HuH-7.5 (cell line): ENCODE measurements around the gene CCDC107.

Source experiments
- DNase-seq: peaks from one replicate; pipeline ENCODE4 v3.0.0; 2011; ENCODE audit warnings: low spot score

Gene CCDC107

DNA sequence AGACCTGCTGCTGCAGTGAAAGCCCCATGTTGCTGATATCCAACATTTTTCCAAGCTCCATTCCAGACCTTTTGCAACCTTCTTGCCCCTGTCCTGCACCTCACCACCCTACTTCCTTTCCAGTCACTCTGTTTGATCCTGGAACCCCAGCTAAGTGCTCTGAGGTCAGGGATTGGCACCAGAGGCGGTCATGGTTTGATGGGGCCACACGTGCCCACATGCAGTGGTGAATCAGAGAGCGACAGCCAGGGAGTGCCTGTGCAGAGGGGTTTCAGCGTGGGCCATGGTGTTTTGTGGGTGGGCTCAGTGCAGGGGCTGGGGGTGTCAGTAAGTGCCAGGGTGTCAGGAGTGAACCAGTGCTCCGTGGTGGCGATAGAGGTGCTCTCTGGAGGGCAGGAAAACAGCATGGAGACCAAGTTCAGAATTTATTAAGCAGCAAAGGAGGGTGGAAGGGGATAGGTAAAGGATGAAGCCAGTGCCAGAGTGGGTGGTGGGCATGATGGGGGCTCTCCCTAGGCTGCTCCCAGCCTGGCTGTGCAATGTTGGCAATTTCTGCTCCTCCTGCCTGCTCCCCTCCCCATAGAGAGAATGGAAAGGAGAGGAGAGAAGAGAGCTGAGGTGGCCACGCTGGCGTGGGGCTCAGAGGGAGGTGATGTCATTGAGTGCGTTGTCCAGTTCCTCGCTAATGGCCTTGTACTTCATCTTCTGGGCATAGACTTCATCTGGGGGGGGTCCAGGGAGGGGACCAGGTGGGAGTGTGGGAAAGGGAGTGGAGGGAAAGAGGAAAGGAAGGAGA, 24.6 kb downstream of the CCDC107 start:
- DNase-seq: no peak

DNA sequence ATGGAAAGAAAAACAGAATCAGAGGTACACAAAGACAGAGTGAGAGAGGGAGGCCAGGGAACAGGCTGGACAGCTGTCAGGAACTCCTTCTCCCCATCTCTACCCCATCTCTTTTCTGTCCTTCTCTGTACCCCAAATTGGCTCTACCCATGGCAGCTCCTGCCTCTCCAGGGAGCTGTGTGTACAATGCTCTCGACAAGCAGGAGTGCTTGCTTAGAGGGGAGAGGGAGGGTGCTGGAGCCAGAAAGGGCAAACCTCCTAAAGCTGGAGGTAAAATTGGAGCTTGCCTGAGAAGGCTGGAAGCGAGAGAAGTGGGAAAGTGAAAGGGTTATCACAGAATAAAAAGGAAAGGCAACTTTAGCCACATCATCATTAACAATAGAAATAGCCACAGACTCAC, 25.2 kb downstream of the CCDC107 start:
- no peak for DNase-seq

GRCh38 chr9:35684921-35685320, 26.8 kb downstream of the CCDC107 start:
- no peak for DNase-seq

DNA sequence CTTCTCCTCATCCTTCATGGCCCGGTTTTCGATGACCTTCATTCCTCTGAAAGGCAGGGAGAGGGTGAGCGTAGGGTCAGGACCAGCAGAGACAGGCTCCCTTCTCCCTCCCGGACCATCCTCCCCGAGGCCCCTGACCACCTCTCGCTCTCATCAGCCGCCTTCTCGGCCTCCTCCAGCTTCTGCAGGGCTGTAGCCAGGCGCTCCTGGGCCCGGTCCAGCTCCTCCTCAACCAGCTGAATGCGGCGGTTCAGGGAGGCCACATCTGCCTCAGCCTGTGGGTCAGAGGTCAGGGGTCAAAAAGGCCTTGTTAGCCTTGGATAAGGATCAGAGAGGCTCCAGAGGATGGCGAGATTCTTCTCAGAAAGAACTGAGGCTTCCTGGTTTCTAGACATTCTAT, 27.4 kb downstream of the CCDC107 start:
- no peak for DNase-seq

DNA sequence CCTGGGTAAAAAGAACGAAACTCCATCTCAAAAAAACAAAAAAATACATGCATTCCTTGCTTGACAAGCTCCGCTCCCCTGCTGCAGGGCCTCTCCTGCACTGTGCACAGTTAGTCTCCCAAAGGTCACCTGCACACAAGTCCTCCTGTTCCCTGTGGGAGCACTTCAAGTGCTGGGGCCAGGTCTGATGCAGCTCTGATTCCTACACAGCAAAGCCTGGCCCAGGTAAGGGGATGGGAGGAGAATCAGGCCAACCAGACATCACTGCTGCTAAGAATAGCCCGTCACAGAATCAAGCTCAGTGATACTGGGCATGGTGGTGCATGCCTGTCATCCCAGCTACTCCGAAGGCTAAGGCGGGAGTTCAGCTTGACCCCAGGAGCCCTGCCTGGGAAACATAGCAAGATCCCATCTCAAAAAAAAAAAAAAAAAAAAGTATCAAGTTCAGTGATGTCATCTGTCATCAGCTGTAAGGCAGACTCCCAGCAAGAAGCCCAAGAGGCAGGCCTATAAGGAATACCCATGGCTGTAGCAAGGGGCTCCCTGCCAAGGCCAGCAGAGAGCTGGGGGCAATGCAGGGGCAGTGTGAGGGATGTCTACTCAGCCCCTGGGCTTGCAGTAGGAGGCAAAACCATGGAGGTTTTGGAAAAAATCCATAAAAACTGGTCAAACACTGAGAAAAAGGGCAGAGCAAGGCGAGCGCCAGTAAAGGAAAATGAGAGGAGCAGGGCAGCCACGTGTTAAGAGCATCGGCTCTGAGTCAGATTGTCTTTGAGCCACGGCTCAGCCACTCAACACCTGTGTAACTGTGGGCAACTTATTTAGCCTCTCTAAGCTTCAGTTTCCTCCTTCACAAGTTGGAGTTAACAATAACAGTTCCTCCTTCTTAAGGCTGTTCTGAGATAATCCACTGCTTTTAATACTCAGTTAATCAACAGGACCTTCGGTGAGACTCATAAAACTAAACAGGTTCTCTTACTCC, 28.4 kb downstream of the CCDC107 start:
- DNase-seq: no peak

DNA sequence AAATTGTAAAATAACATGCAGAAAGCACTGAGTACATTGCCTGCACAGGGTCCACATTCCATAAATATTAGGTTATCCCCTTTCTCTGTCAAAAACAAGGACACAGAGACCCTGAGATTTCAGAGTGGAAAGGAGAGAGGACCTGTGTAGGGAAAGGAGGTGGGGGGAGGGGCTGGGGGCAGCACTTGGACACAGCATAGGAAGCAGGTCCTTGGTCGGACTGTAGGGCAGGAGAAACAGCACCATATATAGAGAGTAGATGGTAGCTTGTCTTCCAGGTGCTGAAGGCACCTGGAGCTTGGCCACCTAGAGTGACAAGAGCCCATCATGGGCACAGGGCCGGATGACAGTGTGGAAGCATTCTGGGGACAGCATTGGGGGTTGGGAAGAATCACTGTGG, 29.2 kb downstream of the CCDC107 start:
- no peak for DNase-seq

GRCh38 chr9:35687972-35688557, 30.0 kb downstream of the CCDC107 start:
- no peak for DNase-seq

DNA sequence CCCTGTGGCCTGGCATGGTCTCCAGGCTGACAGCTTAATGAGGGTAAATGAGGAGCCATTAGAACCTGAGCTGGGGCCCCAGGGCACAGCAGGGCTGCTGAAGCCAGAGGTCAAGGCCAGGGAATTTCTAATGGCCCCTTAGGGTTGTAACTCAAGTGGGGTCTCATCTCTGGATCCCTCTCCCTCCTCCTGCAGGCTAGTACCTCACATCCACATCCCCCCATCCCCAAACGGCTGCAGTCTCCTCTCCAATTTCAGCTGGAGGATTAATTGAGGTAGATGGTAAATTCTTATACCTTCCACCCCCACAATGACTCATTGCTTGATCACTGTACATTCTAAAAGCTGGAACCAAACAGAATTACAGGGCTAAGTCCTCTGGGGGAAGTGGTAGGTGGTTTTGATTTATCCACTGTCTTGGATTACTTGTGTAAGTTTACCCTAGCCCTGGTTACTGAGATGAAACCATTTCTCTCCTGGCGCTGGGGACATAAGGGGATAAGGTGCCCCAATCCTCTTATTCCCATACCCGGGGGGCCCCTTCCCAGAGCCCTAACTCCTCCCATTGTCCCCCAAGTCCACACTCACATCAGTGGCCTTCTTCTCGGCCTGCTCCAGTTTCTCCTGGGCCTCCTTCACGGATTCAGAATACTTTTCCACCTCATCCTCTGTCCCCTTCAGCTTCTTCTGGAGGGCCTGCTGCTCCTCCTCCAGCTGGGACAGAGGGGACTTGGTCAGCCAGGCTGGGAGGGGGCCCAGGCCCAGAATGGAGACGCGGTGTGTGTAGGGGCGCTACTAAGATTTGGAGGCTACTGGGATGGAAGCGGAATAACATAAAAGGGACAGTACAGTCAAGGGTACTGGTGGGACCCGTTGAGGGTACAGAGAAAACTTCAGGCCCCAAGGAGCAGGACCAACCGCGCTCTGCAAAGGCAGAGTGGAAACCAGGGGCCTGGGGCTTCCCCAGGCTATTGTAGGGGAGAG, 30.8 kb downstream of the CCDC107 start:
- DNase-seq: no peak

DNA sequence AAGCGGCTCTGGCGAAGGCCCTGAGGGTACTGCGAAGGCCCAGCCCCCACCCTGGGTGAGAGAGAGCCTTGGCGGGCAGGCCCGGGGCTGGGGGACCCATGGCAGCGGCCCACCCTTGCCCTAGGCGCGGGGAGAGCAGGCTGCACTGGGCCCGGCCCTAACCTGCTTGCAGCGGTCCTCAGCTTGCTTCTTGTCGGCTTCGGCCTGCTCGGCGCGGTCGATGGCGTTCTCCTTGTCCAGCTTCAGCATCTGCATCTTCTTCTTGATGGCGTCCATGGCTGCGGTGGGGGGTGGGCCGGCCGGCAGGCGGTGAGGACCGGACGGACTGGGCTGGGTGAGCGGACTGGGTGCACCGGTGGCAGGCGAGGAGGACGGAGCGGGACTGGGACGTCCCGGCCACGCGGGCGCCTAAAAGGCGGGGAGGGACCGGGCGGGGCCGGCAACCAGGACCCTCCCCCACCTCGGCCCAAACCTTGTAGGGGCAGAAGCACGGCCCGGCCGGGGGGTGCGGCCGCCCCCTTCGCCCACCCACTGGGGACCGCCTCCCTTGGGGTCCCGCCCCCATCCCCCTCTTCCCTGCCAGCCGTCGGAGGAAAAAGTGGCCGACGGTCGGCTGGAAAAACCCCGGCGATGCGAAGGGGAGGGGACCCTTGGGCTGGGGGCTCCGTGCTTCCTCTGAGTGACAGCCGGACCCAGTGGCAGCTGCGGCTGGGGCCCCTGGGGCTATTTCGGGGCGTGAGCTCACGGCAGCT, 31.6 kb downstream of the CCDC107 start, which contains the start of gene TPM2:
TSS of gene TPM2 (minus strand) at position 384 of the 752 bp plus-strand sequence. CDS start at position 276, 108 bp downstream.
- peak; percentile 53 for DNase-seq

DNA sequence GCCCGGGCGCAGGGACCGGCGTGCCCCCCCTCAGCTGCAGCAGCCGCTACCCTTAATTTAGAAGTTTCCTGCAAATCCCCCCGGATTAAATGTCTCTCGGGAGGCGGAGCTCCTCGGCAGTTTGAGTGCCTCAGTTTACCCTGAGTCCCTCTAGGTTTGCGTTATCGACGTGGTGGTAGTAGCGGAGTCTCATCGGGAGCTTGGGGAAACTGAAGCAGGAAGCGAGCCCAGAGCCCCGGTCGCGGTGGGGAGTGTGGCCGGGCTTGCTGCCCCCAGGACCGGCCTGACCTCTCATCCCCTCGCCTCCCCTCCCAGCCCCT, 32.2 kb downstream of the CCDC107 start:
- no peak for DNase-seq

DNA sequence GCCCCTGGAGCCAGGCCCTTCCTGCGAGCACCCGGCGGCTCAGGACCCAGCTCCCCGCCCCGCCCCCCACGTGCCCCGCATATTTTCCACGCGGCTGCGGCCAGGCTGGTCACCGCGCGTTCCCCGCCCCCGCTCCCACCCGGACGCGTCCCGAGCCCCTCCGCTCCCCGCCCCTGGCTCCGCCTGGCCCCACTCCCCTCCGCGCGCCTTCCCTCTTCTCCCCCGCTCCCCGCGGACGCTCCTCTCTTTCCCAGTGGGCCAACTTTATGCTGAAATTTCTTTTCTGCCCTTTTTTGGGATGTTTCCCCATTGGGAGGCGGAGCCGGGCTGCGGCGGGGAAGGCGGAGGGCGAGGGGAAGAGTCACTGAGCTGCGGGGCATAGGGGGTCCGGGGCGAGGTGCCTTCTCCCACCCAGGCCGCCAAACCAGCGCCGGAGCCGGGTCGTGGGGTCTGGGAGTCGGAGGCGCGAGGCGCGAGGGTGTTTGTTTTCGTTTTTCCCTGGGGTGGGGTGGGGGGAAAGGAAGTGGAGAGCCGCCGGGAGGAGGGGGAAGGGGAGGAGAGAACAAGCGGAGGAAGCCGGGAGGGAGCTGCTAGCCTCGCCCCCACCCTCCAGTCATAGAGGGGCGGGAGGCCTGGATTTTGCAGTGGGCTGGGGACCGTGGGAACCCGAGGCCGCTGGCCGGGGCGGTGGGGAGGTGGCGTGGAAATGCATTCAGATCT, 32.7 kb downstream of the CCDC107 start:
- DNase-seq: peak; percentile 73

DNA sequence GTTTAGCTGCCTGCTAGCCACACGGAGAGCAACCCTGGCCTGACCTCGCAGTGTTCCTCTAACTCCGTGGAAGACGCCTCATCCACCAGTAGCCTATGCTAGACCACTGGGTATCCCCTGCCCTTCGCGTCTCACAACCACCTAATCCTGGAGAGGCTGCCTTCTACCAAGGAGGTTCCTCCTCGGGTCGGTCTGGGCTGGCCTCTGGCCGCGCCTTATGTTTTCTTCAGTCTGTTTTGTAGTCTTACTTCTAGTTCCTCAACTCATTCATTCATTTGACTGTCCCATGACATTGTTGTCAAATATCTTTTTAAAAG, 33.2 kb downstream of the CCDC107 start:
- no peak for DNase-seq

DNA sequence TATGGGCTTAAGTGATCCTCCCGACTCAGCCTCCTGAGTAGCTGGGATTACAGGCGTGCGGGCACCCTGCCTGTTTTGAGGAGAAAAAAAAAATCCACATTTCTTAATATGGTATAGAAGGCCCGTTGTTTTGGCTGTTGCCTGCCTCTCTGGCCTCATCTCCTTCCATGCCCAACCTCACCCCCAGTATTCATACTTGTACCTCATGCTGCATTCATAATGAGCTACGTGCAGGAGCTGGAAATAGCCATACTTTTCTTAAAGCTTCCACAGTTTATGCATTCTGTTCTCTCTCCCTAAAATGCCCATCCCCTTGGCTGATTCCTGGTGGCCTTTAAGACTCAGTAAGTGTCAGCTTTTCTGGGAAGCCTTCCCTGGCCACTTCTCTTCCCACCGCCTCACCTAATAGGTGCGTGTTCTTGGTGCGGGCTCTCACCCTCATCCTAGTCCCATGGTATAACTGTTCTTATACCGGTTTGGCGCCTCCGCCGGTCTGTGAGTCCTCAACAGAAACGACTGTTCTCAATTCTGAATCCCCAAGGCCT, 33.7 kb downstream of the CCDC107 start:
- no peak for DNase-seq

DNA sequence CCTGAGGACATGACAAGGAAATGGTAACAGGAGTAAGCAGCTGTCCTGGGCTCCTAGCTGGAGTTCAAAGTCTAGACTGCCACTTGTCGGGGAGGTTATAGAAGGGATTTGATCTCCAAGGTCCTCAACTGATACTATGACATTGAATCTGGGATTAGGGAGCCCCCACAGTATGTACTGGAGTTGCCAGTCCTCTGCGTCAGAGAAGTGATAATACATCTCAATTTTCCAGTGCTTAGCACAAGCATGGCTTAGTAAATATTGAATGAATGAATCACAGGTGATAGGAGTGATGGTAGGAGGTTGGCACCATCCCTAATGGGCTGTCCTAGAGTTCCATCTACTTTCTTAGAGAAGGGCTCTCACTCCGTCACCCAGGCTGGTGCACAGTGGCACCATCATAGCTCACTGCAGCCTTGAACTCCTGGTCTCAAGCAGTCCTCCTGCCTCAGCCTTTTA, 37.9 kb downstream of the CCDC107 start:
- DNase-seq: no peak

DNA sequence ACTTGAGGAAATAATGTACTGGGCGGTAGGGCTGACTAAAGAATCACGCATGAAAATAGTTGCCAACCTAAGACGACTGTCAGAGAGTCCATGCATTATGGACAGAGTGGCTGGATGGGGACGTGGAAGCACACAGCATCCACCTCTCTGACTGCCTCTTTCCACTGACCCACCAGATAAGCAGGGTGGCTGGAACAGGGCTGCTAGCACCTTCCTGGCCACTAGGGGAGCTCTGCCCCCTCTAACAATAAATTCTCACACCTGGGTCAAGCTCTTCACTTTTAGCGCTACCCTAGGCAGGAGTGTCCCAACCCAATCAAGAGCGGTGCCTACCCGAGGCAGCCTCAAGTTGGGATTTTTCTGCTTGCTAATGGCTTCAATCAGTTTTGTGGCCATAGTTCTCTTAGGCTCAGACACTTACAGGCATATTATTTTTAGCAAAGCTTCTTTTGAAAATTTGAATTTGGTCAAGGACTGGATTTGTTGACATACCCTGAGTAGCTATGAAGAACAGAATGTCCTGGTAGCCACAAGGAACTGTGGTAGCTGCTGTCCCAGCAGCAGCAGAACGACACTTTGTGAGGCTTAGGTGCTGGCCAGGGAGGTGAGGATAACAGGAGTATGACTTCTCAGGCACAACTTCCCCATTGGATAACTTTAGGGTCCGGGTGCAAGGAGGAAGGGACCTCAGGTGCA, 38.6 kb downstream of the CCDC107 start:
- DNase-seq: peak; percentile 84

DNA sequence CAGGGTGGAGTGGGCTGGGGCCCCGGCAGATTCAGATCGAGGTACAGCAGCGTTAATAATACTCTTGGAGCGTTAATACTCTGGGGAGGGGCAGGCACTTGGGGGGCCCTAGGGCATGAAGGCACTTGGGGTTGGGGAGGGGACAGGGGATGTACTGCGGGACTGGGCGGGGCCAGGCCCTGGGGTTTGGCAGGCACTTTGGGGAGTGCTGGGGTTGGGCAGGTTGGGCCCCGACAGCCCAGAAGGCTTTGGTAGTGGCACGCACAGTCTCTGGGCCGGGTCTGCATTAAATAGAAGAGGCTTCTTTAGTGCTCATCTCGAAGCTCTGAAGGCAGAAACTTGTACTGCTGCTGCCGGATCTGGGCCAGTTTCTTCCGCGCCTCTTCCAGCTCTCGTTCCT, 39.4 kb downstream of the CCDC107 start:
- no peak for DNase-seq

- DNase-seq: no peak
Measured at GRCh38 chr9:35698231-35698630, 40.1 kb downstream of the CCDC107 start.

- DNase-seq: no peak
Measured at GRCh38 chr9:35700031-35700430, 41.9 kb downstream of the CCDC107 start.

- DNase-seq: no peak
Measured at GRCh38 chr9:35700942-35701341, 42.9 kb downstream of the CCDC107 start.
